Skin of body (tissue), 2 donors: Measurements from ENCODE around the gene PVALEF. TPM values are rescaled to one million over a fixed set of nuclear protein-coding genes. Genes with fewer than 3 reads are reported as not detected.
"Not testable (repeated sequence)": the region's sequence is repeated elsewhere in the genome, so short reads cannot be mapped to it uniquely, and the experiment has no call there.

Experiments
- DNase-seq: peaks from one replicate; lab custom pipeline; 2025; lab: John Stamatoyannopoulos, UW
- total RNA-seq: library from RNA; depleted of rRNA; stranded (reverse); fragments of >200 nt; gene quantifications from one replicate; pipeline ENCODE4 v1.2.3, GENCODE V29; 2014

The PVALEF gene
- total RNA-seq, 1 donor from 2014 or later = not detected

DNA sequence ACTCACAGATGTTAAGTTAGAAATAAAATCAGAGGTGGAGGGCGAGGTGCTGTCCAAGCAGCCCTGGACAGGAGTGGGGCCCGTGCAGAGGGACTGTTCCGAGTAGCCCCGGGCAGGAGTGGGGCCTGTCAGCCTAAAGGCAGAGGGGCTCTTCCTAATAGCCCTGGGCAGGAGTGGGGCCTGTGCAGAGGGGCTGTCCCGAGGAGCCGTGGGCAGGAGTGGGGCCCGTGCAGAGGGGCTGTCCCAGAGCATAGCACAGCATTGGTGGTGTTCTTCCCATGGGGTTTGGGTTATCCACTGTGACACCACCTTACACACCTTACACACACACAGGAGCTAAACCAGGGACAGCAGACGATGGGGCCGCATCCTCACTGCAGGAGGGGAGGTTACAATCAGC lies 47.1 kb downstream of the PVALEF start:
- no peak for DNase-seq

DNA sequence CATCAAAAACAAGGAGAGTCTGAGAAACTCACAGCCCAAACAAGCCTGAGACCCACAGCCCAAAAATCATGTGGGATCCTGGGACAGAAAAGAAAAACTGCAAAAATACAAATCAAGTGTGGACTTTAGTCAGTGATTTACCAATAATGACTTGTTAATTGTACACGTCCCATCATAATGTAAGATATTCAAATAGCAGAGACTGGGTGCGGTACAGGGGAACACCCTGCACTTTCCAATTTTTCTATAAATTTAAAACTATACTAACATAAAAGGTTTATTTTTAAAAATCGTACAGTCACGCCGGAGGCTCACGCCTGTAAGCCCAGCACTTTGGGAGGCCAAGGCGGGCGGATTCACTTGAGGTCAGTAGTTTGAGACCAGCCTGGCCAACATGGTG lies 48.7 kb downstream of the PVALEF start:
- no peak for DNase-seq

DNA sequence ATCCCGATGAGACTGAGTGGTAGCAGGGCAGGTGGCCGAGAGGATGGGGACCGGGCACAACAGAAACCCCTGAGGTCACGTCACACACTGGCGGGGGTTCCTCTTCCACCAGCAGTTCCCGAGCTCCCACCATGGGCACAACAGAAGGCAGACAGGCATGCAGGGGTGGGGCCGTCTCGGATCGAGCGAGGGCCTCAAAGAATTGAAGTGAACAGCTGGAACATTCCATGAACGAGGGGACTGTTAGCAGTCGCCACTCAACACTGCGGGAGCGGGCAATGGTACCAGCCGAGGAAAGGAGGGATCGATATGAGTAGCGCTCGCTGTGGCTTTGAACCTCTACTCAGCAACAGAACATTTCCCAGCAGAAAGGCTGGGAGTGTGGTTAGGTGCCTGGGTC lies 52.2 kb downstream of the PVALEF start:
- DNase-seq = no peak

DNA sequence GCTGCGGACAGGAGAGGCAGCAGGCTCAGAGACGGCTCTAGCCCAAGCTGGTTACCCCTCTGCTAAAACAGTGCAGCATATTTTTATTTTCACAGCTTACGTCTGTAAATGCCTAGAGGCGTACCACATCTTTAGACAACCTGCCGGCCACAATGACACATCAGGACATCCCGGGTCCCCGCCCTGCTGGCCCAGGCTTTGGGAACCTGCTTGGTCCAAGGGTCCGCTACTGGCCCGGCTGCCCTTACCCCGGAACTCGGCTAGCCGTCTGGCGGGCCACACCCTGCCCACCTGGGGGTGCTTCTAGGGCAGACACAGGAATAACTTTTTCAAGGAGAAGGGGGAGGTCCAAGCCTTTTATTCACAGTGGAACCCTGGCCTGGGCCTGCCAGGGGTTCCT lies 53.2 kb downstream of the PVALEF start:
- no peak for DNase-seq

DNA sequence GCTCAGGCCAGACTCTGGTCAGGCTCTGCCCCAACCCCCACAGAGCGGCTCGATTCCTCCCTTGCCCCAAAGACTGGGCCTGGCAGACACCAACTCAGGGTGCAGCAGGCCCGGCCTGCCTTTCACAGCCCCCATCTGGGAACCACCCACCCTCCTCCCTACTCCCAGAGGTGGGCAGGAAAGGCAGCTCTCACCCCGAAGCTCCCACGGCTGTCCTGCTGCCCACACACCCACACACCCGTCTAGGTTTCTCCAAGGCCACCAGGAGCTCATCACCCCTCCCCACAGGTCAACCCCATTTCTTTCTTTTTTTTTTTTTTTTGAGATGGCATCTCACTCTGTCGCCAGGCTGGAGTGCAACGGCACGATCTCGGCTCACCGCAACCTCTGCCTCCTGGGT lies 53.7 kb downstream of the PVALEF start:
- no peak for DNase-seq

DNA sequence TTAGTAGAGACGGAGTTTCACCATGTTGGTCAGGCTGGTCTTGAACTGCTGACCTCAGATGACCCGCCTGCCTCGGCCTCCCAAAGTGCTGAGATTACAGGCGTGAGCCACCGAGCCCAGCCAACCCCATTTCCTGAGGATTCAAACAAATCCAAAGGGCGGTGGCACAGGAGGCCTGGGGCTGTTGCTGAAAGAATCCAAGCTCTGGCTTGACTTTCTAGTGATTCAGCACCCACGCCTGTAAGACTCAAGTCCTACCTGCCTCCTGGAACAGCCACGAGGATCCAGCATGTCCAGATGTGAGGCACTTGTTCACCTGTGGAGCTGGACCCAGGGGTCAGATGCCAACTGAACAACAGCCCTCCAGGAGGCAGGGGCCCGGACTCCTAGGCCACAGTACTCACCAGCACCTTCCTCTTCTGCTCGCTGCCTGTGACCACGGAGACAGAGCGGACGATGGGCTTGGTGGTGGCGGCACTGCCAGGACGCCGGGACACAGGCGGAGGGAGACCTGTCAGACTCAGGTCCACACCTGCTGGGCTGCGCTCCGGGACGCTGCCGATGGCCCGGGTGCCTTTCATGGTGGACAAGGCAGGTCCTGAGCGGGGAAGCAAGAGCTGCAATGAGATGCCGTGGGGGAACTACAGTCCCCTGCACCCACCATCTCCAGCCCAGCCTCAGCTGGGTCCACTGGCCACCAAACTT lies 54.3 kb downstream of the PVALEF start:
- no peak for DNase-seq

DNA sequence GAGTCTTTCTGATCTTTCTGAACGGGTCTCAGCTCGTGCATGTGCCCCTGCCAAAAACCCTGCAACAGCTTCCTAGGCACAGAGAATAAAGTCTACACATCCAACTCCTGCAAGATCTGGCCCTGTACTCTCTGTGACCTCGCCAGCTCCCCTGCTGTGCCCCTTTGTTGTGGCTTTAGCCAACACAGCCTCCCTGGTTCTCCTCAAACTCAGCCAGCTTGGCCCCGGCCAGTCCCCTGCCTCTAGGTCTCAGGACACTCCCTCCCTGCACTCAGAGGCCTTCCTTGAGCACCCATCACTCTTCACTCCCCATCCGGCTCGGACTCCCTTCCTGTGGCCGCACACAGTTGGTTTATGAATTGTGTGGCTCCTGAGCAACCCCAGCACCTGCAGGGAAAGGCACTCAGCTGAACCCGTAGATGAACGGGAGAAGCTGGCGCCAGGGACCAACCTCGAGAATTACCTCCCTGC lies 56.1 kb downstream of the PVALEF start:
- DNase-seq = no peak

DNA sequence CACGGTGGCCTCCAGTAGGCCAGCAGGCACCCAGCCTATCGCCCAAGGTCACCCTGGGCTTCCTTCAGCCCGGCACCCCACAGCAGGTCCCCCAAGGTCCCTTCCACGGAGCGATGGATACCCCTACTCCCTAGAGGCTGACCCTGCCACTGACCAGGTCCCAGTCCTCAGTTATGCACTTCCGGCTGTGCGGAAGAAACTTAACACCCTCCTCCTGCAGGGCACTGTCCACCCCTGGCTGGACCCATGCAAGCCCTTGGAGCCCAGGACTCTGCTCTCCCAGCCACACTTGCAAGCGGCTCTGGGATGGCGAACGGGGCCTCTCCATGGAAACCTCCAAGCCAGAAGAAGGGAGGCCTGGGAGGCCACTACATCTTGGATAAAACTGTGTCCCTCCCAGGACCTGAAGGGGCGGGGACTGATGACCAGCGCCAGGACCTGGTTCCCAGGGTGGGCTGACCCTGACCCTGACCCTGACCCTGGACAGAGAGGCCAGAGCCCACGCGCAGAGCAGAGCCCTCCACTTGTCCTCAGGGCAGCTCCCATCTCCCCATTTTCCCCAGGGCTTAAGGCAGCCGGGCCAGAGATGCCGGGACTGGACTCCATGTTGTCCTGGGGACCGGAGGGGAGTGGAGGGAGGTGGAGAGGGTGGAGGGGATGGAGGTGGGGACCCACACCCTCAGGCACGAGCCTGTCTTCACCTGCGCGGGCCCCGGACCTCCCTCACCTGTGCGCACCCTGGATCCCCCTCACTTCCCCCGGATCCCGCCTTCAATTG lies 56.7 kb downstream of the PVALEF start:
- DNase-seq = no peak

DNA sequence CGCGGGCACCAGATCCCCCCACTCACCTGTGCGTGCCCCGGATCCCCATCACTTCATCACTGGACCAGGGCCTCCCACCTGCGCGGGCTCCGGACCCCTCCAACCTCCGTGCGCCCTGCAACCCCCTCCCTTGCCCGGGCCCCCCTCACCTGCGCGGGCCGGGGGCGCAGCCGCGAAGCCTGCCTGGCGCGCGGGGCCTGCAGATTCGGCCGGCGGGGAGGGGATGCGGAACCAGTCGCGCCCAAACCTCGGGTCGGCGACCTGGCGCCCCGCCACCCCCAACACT lies 57.3 kb downstream of the PVALEF start:
- no peak for DNase-seq

DNA sequence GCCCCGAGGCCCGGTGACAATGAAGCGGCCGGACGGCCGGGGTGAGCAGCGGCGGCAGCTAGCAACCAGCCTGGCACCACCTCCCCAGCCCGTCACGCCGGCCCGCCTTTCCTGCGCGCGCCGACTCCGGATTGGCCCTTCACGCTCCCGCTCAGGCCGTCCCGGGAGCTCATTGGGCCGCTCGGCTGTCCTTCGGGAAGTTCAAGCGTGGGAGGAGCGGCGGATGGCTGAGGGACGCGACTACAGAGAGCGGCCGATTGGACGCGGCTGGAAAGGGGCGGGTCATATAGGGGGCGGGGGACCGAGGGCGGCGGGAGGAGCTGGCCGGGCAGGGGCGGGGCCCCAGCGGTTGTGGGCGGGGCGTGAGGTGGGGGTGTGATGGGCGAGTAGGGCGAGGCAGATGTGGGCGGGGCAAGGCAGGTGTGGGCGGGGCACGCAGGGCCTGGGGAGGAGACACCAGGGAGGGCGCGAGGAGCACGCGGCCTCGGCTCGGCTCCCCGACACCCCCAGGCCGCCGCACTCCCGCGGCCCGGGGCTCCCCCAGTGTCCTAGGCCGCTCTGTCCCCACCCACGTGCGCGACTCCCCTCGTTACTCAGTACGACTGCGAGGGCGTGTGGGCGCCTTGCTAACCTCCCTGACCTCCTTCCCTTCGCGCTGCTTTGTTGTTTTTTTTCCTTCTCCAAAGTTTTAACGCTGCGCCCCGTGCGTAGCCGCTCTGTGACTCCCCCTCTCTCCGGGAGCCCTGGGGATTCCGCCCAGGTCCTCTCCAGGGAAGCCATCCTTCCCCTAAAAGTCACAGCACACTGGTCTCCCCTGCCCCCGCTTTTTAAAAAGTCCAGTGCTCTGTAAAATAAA lies 57.8 kb downstream of the PVALEF start, which contains the start of gene CEP131:
Gene CEP131 (minus strand): TSS at position 60 of the 856 bp plus-strand sequence. CDS start 2,909 bp downstream, outside the sequence.
- DNase-seq = peak; percentile 94

DNA sequence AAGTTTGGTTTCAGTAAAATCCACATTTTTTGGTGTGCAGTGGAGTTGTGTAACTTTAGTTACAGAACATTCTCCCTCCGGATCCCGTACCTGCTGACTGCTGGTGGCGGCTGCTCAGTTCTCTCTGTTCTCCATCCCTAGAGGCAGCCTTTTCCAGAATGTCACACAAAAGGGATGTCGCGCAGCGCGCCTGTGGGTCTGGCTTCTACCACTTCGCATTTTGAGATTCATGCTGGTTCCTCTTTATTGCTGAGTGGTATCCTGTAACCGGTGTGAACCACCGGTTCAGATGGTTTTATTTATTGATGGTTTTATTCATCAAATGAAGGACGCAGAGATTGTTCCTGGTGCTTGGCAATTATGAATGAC lies 58.4 kb downstream of the PVALEF start:
- no peak for DNase-seq

DNA sequence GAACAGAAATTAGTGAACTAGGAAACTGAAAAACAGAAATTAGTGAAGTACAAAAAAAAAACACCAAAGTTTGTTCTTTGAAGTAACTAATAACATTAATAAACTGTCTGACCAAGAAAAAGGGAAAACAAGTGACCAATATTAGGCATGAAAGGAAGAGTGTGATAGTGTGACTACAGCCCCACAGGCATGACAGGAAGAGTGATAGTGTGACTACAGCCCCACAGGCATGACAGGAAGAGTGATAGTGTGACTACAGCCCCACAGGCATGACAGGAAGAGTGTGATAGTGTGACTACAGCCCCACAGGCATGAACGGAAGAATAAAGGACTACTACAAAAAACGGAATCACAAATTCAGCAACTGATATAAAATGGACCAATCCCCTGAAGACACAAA lies 62.3 kb downstream of the PVALEF start:
- DNase-seq = not testable (repeated sequence)

DNA sequence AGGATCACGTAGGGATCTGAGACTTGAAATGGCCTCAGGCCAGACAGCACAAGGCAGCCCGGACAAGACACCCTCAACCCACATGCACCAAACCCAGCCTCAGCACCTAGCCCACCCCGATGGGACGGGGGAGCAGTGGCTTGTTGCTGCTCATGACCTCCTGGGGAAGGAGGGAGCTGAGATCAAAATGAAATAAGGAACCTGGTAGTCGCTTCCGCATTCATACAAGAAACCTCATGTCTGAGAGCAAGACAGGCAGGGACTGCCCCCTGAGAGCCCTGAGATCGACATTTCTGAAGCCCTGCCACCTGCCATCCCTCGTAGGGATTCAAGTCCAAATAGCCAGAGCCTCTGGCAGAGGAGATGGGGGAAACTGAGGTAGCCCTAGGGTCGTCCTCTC lies 63.1 kb downstream of the PVALEF start:
- no peak for DNase-seq

DNA sequence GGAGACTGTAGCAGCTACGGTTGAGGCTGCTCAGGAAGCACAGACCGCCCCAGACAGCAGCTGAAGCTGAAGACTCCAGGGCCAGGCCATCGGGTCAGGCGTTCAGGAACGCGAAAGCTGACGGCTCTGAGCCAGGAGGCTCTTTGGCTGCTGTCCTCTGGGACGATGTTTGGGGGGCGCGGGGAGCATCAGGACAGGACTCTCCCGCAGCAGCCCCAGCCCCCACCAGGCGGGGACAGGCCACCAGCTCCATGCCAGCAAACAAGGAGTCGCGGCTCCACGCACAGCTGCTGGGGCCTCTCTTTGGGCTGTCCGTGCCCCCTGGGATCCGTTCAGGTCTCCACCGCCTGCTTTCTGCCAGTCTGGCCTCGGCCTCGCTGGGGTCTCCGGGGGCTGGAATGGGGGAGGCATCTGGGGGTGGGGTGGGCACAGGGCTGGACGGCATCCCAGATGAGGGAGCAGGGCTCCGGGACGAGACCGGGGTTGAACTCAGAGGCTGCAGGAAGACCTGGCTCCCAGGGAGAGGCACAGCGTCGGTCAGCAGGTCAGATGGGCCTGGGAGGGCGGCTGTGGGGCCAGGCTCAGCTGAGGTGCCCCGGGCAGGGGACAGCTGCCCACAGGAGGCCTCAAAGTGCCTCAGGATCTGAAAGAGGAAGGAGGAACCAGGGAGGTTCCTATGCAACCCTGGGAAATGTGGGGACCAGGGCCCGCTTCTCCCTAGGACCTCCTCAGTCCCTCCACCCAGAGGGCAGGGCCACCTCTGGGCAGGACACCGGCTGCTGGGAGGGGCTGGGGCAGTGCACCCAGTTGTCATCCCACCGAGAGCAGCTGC lies 63.7 kb downstream of the PVALEF start:
- DNase-seq = no peak

DNA sequence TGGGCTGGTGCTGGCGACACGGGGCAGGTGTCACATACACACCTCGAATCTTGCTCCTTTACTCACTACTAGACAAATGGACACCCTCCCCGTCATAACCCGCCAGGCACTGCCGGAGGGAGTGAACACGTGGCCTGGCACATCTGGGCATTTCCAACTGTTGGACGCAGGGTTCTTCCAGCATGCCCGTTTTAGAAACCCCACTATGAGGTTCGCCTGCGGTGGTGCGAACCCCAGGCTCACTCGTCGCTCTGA lies 64.3 kb downstream of the PVALEF start:
- no peak for DNase-seq

DNA sequence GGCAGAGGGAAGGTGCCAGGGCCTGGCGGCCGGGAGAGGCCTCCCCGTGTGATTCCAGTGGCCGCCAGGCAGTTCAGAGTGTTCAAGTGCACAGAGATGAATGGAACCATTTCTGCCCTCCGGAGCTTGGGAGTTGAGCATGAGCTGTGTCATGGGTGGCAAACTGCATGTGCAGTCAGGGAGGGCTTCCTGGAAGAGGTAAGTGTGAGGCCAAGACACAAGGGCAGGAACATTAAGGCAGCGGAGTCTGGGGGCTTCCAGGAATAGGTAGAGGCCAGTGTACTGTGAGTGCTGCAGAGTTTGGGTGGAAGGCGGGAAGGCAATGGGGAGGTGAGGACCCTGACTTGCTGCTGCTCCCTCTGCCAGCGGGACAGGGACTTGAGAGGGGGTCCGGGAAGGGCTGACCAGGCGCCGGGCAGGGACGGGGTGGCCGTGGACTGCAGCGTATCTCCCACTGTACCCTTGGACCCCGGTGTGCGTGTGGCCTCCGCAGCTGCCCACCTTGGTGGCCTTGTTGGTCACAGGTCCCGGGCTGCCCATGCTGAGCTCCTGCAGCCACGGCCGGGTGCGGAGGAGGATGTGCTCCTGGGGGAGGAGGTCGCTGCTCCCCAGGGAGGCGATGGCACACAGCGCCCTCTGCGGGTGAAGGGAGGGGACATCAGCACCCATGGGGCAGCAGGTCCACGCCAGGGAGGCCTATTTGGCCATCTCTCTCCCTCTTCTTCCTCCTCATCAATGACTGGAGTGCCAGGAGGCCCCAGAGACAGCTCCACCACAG lies 64.9 kb downstream of the PVALEF start:
- no peak for DNase-seq

DNA sequence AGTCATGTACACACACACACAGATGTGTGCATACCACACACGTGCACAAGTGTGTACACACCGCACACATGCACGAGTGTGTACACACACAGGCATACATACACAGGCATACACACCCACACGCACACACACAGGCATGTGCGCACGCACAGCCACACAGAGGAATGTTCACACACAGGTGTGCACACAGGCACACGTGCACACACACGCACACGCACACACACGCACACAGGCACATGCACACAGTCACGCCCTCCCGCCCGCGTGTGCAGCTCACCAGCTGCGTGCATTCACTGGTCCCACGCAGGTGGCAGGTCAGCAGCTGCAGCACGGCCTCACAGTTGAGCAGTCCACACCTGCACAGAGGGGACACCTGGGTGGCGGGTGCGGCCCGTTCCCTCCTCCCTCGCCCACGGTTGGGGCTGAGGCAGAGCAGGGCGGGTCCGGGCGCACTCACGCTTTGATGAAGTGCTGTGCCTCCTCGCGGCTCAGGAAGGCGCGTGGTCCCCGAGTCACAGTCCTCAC lies 65.9 kb downstream of the PVALEF start:
- no peak for DNase-seq

DNA sequence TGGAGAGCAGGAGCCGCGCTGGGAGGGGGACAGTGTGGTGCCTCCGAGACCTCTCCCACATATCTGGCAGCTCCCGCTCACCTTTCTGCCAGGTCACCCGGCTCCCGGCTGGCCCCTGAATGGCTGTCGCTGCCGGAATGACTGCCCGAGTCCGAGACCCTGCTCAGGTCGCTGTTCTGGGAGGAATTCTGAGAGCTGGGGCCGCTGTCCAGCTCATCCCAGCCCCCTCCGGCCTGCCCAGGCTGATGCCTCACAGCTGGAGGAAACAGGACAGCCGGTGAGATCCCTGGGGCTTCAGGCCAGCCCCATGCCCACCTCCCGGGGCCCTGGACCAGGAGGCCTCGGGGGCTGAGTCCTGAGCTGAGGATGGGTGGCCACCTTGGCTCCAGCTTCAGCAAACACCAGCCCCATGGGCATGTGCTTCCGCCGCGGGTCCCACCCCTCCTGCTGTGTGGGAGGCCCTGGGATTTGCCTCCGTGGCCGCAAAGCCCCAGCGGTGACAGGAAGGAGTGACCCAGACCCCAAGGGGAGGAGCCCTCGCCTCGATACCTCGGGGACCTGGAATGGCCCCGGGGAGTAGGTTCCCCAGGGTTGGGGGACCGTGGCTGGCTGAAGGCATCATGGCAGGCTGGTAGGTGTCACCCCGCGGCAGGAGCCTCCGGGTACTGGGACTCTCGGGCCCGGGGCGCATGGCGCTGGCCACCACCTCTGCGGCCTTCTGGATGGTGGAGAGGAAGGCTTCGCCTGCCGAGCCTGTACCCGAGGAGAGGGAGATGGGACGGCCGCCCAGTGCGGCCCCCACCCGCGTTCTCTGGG lies 66.7 kb downstream of the PVALEF start:
- no peak for DNase-seq
